K562 (cell line): ENCODE measurements around the gene PLCB3. TPM values are rescaled to one million over a fixed set of nuclear protein-coding genes. Genes with fewer than 3 reads are reported as not detected.
A peak's percentile ranks its signal among the peaks of the same experiment; 100 is the strongest.

Experiments
- CBFB ChIP-seq: sonication (generic); formaldehyde crosslinking; IDR thresholded peaks from 2 replicates; pipeline ENCODE4 v1.4.0; 2020; ENCODE audit warnings: mild to moderate bottlenecking, missing genetic modification reagents
- CHAMP1 ChIP-seq: fragments of 450-650 bp; IDR thresholded peaks from 2 replicates; pipeline ENCODE4 v1.6.1; 2016; ENCODE audit warnings: mild to moderate bottlenecking
- CREB3L1 ChIP-seq: fragments of 450-650 bp; IDR thresholded peaks from 2 replicates; pipeline ENCODE4 v1.6.1; 2014; ENCODE audit warnings: low read depth, mild to moderate bottlenecking, moderate library complexity, borderline replicate concordance
- FOXK1 ChIP-seq: sonication (generic); formaldehyde crosslinking; IDR thresholded peaks from 2 replicates; pipeline ENCODE4 v1.8.0; 2022; ENCODE audit warnings: missing genetic modification reagents, mild to moderate bottlenecking, borderline replicate concordance
- HES1 ChIP-seq: fragments of 450-650 bp; IDR thresholded peaks from 2 replicates; pipeline ENCODE4 v1.6.1; 2016; ENCODE audit warnings: low read depth, mild to moderate bottlenecking, moderate library complexity
- HINFP ChIP-seq: fragments of 450-650 bp; conservative IDR thresholded peaks from 2 replicates; pipeline ENCODE4 v1.6.1; 2016; ENCODE audit warnings: missing genetic modification characterization, low read depth, mild to moderate bottlenecking, control low read depth, missing compliant biosample characterization
- MAFK ChIP-seq: IDR thresholded peaks from 2 replicates; pipeline ENCODE4 v1.6.1; 2011; ENCODE audit warnings: low read length, improper control_type of control experiment
- NFATC3 ChIP-seq: fragments of 450-650 bp; IDR thresholded peaks from 2 replicates; pipeline ENCODE4 v1.6.1; 2017; ENCODE audit warnings: mild to moderate bottlenecking
- RAD51 ChIP-seq: fragments of 450-650 bp; IDR thresholded peaks from 2 replicates; pipeline ENCODE4 v1.7.1; 2016; ENCODE audit warnings: low read depth, mild to moderate bottlenecking, borderline replicate concordance
- RFX5 ChIP-seq: IDR thresholded peaks from 2 replicates; pipeline ENCODE4 v1.6.1; 2011; ENCODE audit warnings: low read depth, mild to moderate bottlenecking, improper control_type of control experiment, low read length
- SMARCA5 ChIP-seq: fragments of 450-650 bp; IDR thresholded peaks from 2 replicates; pipeline ENCODE4 v1.6.1; 2016
- STAT5B ChIP-seq: fragments of 250-450 bp; sonication (Bioruptor Pico); IDR thresholded peaks from 2 replicates; pipeline ENCODE4 v1.8.0; 2021; ENCODE audit warnings: mild to moderate bottlenecking, inconsistent platforms
- THAP7 ChIP-seq: fragments of 250-450 bp; sonication (Bioruptor Pico); IDR thresholded peaks from 2 replicates; pipeline ENCODE4 v1.5.0; 2021
- UBTF ChIP-seq, 2 experiments: IDR thresholded peaks; 2 replicates each; pipeline ENCODE4 v1.6.1; 2012; ENCODE audit warnings: improper control_type of control experiment in 2 of 2, low read depth in 2 of 2, low read length in 2 of 2, borderline replicate concordance in 1 of 2
- VEZF1 ChIP-seq: fragments of 200-800 bp; sonication (Bioruptor generic); IDR thresholded peaks from 2 replicates; pipeline ENCODE4 v1.6.1; 2017; ENCODE audit warnings: missing genetic modification characterization, missing compliant biosample characterization
- ZNF184 ChIP-seq: sonication (generic); formaldehyde crosslinking; IDR thresholded peaks from 2 replicates; pipeline ENCODE4 v1.5.0; 2020; ENCODE audit warnings: missing genetic modification reagents
- ZNF717 ChIP-seq: fragments of 250-450 bp; sonication (Bioruptor Pico); IDR thresholded peaks from 2 replicates; pipeline ENCODE4 v1.5.0; 2021
- polyA plus RNA-seq, 8 experiments: library from polyadenylated mRNA; depleted of rRNA in 4 of 8; stranded (reverse) in 5 of 8; unstranded in 3 of 8; fragments of >200 nt; fragmentation: Nextera tagmentation in 2 of 8; fragmentation: Illumina TruSeq in 1 of 8; extraction: Ambion mirVana in 2 of 8; extraction: Trizol in 1 of 8; gene quantifications; 2 replicates each; pipeline versions ENCODE4 v1.2.1 to v1.2.3, GENCODE V29; 2011 to 2014; ENCODE audit warnings: inconsistent platforms in 1 of 8, missing spikeins in 1 of 8
- total RNA-seq, 7 experiments: library from RNA; depleted of rRNA in 6 of 7; stranded (reverse); fragments of >200 nt in 6 of 7; fragmentation: Illumina TruSeq in 2 of 7; extraction: Trizol in 2 of 7; gene quantifications; 2 replicates each; pipeline versions ENCODE4 v1.2.1 to v1.2.3, GENCODE V29; 2011 to 2021; ENCODE audit warnings: low replicate concordance in 1 of 7

Gene PLCB3
- total and polyA plus RNA-seq, 9 of the 15 experiments (the other 6 are each of a cell fraction or from before 2014, with no cell fraction given) = 0.31 to 44.8 (median 14.6) TPM

GRCh38 chr11:64268893-64269539, 17.7 kb downstream of the PLCB3 start (continued):
- TF ChIP-seq CHAMP1 (no peak), THAP7 (no peak), UBTF (IDR thresholded peaks at IDR 0.05; ENCODE audit: borderline replicate concordance in 1 of 2, low read depth in 2 of 2, low read length in 2 of 2) (no peak), ZNF717 (CRISPR knock-in tag) (no peak), HES1 (no peak), RFX5 (no peak), CREB3L1 (peak; percentile 28; the same call in 1 of the 2 replicates), NFATC3 (no peak), HINFP (no peak), STAT5B (no peak), CBFB (CRISPR knock-in tag) (no peak; the same call in 1 of the 2 replicates), FOXK1 (CRISPR knock-in tag) (0 out of 2 replicates have a peak, but pooled peaks have one; percentile 22), SMARCA5 (peak; percentile 92), ZNF184 (CRISPR knock-in tag) (no peak), VEZF1 (peak; percentile 15; the same call in 1 of the 2 replicates), MAFK (no peak), RAD51 (0 out of 2 replicates have a peak, but pooled peaks have one; percentile 6)
